Upper lobe of left lung (tissue), 4 donors: ENCODE data around the gene DUSP6.

Experiments used
- CTCF ChIP-seq, 6 experiments: fragments of 450-650 bp in 4 of 6; fragments of 200-600 bp in 2 of 6; sonication (generic) in 2 of 6; IDR thresholded peaks; one replicate each; pipeline ENCODE4 v1.5.1; 2016 to 2019; ENCODE audit warnings: antibody characterized with exemption in 6 of 6
- POLR2A ChIP-seq, 4 donors: fragments of 450-650 bp; IDR thresholded peaks; one replicate each; pipeline ENCODE4 v1.5.1; 2016 to 2017; ENCODE audit warnings: antibody characterized with exemption in 4 of 4, mild to moderate bottlenecking in 2 of 4

GRCh38 chr12:89368391-89368790 lies 16.1 kb upstream of the DUSP6 start:
- TF ChIP-seq CTCF (IDR thresholded peaks at IDR 0.05), result no peak
- TF ChIP-seq POLR2A (IDR thresholded peaks at IDR 0.05), result no peak
